HepG2 (cell line): ENCODE data around the gene SH3BGRL2. TPM values are rescaled to one million over a fixed set of nuclear protein-coding genes. Genes with fewer than 3 reads are reported as not detected.

ENCODE experiments used
- FOXO1 ChIP-seq: sonication (generic); formaldehyde crosslinking; IDR thresholded peaks from 2 replicates; pipeline ENCODE4 v1.4.0; 2020; ENCODE audit warnings: missing genetic modification reagents
- HDAC1 ChIP-seq: sonication (generic); formaldehyde crosslinking; IDR thresholded peaks from 2 replicates; pipeline ENCODE4 v1.5.1; 2020; ENCODE audit warnings: mild to moderate bottlenecking, missing genetic modification reagents
- IRF2 ChIP-seq: IDR thresholded peaks from 2 replicates; pipeline ENCODE4 v1.6.1; 2018; ENCODE audit warnings: missing genetic modification reagents, missing compliant biosample characterization
- MAF1 ChIP-seq: sonication (generic); formaldehyde crosslinking; IDR thresholded peaks from 2 replicates; pipeline ENCODE4 v1.5.0; 2020; ENCODE audit warnings: missing genetic modification reagents, borderline replicate concordance
- NONO ChIP-seq, 2 experiments: fragments of 450-650 bp in 1 of 2; sonication (generic) in 1 of 2; formaldehyde crosslinking in 1 of 2; IDR thresholded peaks in 1 of 2; conservative IDR thresholded peaks in 1 of 2; 2 replicates each; pipeline versions ENCODE4 v1.6.1 to v1.8.0; 2017 to 2022; ENCODE audit warnings: mild to moderate bottlenecking in 1 of 2, missing genetic modification reagents in 1 of 2, moderate library complexity in 1 of 2
- RNF2 ChIP-seq: fragments of 450-650 bp; conservative IDR thresholded peaks from 2 replicates; pipeline ENCODE4 v1.6.1; 2016; ENCODE audit warnings: low read depth
- ZNF12 ChIP-seq: sonication (generic); formaldehyde crosslinking; IDR thresholded peaks from 2 replicates; pipeline ENCODE4 v1.5.0; 2020; ENCODE audit warnings: missing genetic modification reagents
- ZNF615 ChIP-seq: sonication (generic); formaldehyde crosslinking; IDR thresholded peaks from 2 replicates; pipeline ENCODE4 v1.5.0; 2020; ENCODE audit warnings: mild to moderate bottlenecking, missing genetic modification reagents, borderline replicate concordance
- ZNF709 ChIP-seq: sonication (generic); formaldehyde crosslinking; IDR thresholded peaks from 2 replicates; pipeline ENCODE4 v1.5.0; 2020; ENCODE audit warnings: mild to moderate bottlenecking, missing genetic modification reagents
- ZSCAN22 ChIP-seq: sonication (generic); formaldehyde crosslinking; IDR thresholded peaks from 2 replicates; pipeline ENCODE4 v1.4.0; 2020; ENCODE audit warnings: mild to moderate bottlenecking, missing genetic modification reagents
- polyA plus RNA-seq, 8 experiments: library from polyadenylated mRNA; depleted of rRNA in 3 of 8; stranded (reverse) in 7 of 8; unstranded in 1 of 8; fragments of >200 nt; fragmentation: Illumina TruSeq in 4 of 8; extraction: Trizol in 4 of 8; gene quantifications; 2 replicates each; pipeline versions ENCODE4 v1.2.1 to v1.2.3, GENCODE V29; 2011 to 2016; ENCODE audit warnings: low read depth in 4 of 8, missing spikeins in 1 of 8, mixed read lengths in 1 of 8; ENCODE audit not compliant: insufficient read depth in 1 of 8
- total RNA-seq, 5 experiments: library from RNA; depleted of rRNA; stranded (reverse); fragments of >200 nt; fragmentation: Illumina TruSeq; extraction: Trizol; gene quantifications; 2 replicates each; pipeline ENCODE4 v1.2.3, GENCODE V29; 2016; ENCODE audit warnings: low read depth in 1 of 5
- TF ChIP-seq, protein P1 (sequence below): sonication (generic); formaldehyde crosslinking; IDR thresholded peaks from 2 replicates; pipeline ENCODE4 v1.5.0; 2020; ENCODE audit warnings: mild to moderate bottlenecking, missing genetic modification reagents, borderline replicate concordance
- TF ChIP-seq, protein P2 (sequence below): sonication (generic); formaldehyde crosslinking; IDR thresholded peaks from 2 replicates; pipeline ENCODE4 v1.4.0; 2020; ENCODE audit warnings: missing genetic modification reagents
- TF ChIP-seq, protein P3 (sequence below): sonication (generic); formaldehyde crosslinking; IDR thresholded peaks from 2 replicates; pipeline ENCODE4 v1.9.0; 2021; ENCODE audit warnings: missing genetic modification reagents, borderline replicate concordance
- TF ChIP-seq, protein P4 (sequence below): sonication (generic); formaldehyde crosslinking; IDR thresholded peaks from 2 replicates; pipeline ENCODE4 v1.4.0; 2020; ENCODE audit warnings: mild to moderate bottlenecking, missing genetic modification reagents

Gene SH3BGRL2
- total and polyA plus RNA-seq, 2 of the 13 experiments (the other 11 are each of a cell fraction or from before 2014, with no cell fraction given), result 10.9 to 28.8 TPM

DNA sequence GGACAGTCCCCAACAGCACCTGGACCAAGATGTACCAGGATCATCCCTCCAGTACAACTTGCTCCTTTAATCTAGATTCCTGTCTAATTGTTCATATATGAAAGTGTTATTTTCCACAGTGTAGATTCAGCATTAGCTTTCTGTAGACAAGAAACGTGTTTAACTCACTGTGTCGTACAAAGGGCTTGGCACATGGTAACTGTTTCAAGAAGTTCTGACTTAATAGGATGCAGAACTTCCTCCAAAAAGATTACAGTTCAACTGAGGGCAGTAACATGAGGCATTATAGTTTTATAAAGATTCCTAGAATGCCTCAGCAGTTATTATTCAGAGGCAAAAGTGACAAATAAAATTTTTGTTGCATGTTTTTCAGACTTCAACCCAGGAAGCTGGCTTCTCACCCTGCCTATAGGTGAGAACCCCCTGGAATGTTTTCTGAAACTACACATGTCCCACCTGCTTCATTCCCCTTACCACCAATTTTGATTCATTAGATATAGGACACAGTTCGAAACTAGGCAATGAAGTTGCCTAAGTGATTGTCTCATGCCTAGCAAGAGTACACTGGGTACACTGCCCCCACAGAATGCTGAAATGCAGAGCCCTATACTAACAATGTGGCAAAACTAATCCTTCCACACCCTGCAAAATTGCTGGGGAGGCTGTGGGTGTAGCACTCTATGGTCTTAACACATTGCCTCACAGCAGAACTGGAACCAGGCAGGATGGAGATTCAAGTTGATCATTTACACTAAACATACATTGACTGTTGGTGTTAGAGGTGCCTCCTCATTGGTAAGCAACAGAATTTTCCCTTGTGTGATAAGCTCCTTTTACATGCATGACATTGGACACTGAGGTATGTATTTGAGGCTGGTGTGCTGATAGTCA is 22.6 kb upstream of the SH3BGRL2 start (continued):
- TF ChIP-seq, protein P1, sequence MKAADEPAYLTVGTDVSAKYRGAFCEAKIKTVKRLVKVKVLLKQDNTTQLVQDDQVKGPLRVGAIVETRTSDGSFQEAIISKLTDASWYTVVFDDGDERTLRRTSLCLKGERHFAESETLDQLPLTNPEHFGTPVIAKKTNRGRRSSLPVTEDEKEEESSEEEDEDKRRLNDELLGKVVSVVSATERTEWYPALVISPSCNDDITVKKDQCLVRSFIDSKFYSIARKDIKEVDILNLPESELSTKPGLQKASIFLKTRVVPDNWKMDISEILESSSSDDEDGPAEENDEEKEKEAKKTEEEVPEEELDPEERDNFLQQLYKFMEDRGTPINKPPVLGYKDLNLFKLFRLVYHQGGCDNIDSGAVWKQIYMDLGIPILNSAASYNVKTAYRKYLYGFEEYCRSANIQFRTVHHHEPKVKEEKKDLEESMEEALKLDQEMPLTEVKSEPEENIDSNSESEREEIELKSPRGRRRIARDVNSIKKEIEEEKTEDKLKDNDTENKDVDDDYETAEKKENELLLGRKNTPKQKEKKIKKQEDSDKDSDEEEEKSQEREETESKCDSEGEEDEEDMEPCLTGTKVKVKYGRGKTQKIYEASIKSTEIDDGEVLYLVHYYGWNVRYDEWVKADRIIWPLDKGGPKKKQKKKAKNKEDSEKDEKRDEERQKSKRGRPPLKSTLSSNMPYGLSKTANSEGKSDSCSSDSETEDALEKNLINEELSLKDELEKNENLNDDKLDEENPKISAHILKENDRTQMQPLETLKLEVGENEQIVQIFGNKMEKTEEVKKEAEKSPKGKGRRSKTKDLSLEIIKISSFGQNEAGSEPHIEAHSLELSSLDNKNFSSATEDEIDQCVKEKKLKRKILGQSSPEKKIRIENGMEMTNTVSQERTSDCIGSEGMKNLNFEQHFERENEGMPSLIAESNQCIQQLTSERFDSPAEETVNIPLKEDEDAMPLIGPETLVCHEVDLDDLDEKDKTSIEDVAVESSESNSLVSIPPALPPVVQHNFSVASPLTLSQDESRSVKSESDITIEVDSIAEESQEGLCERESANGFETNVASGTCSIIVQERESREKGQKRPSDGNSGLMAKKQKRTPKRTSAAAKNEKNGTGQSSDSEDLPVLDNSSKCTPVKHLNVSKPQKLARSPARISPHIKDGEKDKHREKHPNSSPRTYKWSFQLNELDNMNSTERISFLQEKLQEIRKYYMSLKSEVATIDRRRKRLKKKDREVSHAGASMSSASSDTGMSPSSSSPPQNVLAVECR (CRISPR knock-in tag), result peak; percentile 27; the same call in 1 of the 2 replicates
- TF ChIP-seq ZNF615 (no peak), MAF1 (CRISPR knock-in tag) (no peak), RNF2 (no peak), ZNF12 (CRISPR knock-in tag) (0 out of 2 replicates have a peak, but pooled peaks have one; percentile 9), IRF2 (CRISPR knock-in tag) (peak; percentile 55; the same call in 1 of the 2 replicates), FOXO1 (CRISPR knock-in tag) (no peak; the same call in 1 of the 2 replicates), HDAC1 (peak; percentile 47; the same call in 1 of the 2 replicates), NONO (IDR thresholded peaks at IDR 0.05) (no peak), NONO (CRISPR knock-in tag; conservative IDR thresholded peaks at IDR 0.05) (peak; percentile 60), ZSCAN22 (CRISPR knock-in tag) (no peak), ZNF709 (no peak)
- TF ChIP-seq, protein P2, sequence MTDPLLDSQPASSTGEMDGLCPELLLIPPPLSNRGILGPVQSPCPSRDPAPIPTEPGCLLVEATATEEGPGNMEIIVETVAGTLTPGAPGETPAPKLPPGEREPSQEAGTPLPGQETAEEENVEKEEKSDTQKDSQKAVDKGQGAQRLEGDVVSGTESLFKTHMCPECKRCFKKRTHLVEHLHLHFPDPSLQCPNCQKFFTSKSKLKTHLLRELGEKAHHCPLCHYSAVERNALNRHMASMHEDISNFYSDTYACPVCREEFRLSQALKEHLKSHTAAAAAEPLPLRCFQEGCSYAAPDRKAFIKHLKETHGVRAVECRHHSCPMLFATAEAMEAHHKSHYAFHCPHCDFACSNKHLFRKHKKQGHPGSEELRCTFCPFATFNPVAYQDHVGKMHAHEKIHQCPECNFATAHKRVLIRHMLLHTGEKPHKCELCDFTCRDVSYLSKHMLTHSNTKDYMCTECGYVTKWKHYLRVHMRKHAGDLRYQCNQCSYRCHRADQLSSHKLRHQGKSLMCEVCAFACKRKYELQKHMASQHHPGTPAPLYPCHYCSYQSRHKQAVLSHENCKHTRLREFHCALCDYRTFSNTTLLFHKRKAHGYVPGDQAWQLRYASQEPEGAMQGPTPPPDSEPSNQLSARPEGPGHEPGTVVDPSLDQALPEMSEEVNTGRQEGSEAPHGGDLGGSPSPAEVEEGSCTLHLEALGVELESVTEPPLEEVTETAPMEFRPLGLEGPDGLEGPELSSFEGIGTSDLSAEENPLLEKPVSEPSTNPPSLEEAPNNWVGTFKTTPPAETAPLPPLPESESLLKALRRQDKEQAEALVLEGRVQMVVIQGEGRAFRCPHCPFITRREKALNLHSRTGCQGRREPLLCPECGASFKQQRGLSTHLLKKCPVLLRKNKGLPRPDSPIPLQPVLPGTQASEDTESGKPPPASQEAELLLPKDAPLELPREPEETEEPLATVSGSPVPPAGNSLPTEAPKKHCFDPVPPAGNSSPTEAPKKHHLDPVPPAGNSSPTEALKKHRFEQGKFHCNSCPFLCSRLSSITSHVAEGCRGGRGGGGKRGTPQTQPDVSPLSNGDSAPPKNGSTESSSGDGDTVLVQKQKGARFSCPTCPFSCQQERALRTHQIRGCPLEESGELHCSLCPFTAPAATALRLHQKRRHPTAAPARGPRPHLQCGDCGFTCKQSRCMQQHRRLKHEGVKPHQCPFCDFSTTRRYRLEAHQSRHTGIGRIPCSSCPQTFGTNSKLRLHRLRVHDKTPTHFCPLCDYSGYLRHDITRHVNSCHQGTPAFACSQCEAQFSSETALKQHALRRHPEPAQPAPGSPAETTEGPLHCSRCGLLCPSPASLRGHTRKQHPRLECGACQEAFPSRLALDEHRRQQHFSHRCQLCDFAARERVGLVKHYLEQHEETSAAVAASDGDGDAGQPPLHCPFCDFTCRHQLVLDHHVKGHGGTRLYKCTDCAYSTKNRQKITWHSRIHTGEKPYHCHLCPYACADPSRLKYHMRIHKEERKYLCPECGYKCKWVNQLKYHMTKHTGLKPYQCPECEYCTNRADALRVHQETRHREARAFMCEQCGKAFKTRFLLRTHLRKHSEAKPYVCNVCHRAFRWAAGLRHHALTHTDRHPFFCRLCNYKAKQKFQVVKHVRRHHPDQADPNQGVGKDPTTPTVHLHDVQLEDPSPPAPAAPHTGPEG (CRISPR knock-in tag), result no peak
- TF ChIP-seq, protein P3, sequence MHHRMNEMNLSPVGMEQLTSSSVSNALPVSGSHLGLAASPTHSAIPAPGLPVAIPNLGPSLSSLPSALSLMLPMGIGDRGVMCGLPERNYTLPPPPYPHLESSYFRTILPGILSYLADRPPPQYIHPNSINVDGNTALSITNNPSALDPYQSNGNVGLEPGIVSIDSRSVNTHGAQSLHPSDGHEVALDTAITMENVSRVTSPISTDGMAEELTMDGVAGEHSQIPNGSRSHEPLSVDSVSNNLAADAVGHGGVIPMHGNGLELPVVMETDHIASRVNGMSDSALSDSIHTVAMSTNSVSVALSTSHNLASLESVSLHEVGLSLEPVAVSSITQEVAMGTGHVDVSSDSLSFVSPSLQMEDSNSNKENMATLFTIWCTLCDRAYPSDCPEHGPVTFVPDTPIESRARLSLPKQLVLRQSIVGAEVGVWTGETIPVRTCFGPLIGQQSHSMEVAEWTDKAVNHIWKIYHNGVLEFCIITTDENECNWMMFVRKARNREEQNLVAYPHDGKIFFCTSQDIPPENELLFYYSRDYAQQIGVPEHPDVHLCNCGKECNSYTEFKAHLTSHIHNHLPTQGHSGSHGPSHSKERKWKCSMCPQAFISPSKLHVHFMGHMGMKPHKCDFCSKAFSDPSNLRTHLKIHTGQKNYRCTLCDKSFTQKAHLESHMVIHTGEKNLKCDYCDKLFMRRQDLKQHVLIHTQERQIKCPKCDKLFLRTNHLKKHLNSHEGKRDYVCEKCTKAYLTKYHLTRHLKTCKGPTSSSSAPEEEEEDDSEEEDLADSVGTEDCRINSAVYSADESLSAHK (CRISPR knock-in tag), result no peak
- TF ChIP-seq, protein P4, sequence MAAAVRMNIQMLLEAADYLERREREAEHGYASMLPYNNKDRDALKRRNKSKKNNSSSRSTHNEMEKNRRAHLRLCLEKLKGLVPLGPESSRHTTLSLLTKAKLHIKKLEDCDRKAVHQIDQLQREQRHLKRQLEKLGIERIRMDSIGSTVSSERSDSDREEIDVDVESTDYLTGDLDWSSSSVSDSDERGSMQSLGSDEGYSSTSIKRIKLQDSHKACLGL (CRISPR knock-in tag), result no peak
